B cell (primary cell): ENCODE measurements around the gene UBA1.

Experiments
- EZH2 ChIP-seq: IDR thresholded peaks from 2 replicates; pipeline ENCODE4 v1.6.1; 2012; ENCODE audit warnings: borderline replicate concordance, low read depth, mild to moderate bottlenecking, moderate library complexity, low read length; ENCODE audit not compliant: insufficient read depth, poor library complexity, severe bottlenecking
- TF ChIP-seq, protein P1 (sequence below): fragments of 200-600 bp; IDR thresholded peaks from one replicate; pipeline ENCODE4 v1.8.0; 2022; ENCODE audit warnings: antibody characterized with exemption, mild to moderate bottlenecking

DNA sequence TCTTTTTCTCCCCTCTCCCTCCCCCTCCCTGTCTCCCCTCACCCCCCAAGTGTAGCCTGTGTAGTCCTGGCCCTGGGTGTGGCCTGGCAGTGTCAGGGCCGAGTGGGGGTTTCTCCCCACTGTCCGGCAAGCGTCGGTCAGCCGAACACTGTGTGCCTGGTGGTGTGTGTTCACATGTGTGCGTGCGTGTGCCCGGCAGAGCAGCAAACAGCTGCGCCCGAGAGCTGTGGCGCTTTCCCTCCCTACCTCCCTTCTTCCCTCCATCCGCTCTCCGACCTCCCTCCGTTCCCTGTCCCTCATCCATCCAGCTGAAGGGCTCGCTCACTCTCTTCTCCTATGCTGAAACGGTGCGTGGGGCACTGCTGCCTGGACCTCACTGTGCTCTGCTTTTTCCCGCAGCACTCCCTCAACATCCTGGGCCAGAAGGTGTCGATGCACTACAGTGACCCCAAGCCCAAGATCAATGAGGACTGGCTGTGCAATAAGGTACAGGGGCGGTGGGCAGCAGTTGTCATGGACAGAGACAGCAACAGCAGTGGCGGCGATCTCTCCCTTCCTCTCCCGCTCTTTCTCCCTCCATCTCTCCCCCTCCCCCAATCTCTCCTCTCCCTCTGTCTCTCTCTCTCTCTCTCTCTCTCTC lies 17.4 kb upstream of the UBA1 start:
- TF ChIP-seq, protein P1, sequence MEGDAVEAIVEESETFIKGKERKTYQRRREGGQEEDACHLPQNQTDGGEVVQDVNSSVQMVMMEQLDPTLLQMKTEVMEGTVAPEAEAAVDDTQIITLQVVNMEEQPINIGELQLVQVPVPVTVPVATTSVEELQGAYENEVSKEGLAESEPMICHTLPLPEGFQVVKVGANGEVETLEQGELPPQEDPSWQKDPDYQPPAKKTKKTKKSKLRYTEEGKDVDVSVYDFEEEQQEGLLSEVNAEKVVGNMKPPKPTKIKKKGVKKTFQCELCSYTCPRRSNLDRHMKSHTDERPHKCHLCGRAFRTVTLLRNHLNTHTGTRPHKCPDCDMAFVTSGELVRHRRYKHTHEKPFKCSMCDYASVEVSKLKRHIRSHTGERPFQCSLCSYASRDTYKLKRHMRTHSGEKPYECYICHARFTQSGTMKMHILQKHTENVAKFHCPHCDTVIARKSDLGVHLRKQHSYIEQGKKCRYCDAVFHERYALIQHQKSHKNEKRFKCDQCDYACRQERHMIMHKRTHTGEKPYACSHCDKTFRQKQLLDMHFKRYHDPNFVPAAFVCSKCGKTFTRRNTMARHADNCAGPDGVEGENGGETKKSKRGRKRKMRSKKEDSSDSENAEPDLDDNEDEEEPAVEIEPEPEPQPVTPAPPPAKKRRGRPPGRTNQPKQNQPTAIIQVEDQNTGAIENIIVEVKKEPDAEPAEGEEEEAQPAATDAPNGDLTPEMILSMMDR: no peak
- no peak for TF ChIP-seq EZH2
